AG04450 (cell line): Measurements from ENCODE around the gene CALY. TPM values are rescaled to one million over a fixed set of nuclear protein-coding genes. Genes with fewer than 3 reads are reported as not detected.

Source experiments
- CTCF ChIA-PET: fragments of 300-600, 350-600 bp; formaldehyde crosslinking; extraction: SDS; loops from one replicate; lab custom pipeline; 2022; ENCODE audit warnings: antibody characterized with exemption, inconsistent platforms; lab: Charles Lee
- POLR2A ChIA-PET: fragments of 350-600 bp; formaldehyde crosslinking; extraction: SDS; loops from one replicate; lab custom pipeline; 2021; ENCODE audit warnings: antibody characterized with exemption, inconsistent platforms; lab: Yijun Ruan, JAX
- DNase-seq: peaks from one replicate; pipeline ENCODE4 v3.0.0-alpha.2; 2011; ENCODE audit warnings: low read depth, low spot score
- H3K27ac ChIP-seq: one replicate; pipeline ENCODE4 v1.5.1; 2012; ENCODE audit warnings: low read depth, low read length, control low read depth
- H3K27me3 ChIP-seq: one replicate; pipeline ENCODE4 v1.6.0; 2012; ENCODE audit warnings: low read length; ENCODE audit not compliant: control insufficient read depth, insufficient read depth
- H3K4me3 ChIP-seq: 2 replicates; pipeline ENCODE4 v1.5.1; 2011; ENCODE audit warnings: mild to moderate bottlenecking, low read depth, low read length, control low read depth
- H3K9me3 ChIP-seq: 2 replicates; pipeline ENCODE4 v1.5.1; 2012; ENCODE audit warnings: low read length; ENCODE audit not compliant: control insufficient read depth, insufficient read depth
- CTCF ChIP-seq: IDR thresholded peaks from 2 replicates; pipeline ENCODE4 v1.5.1; 2011; ENCODE audit warnings: low read depth, low read length, control low read depth, inconsistent platforms
- polyA plus RNA-seq: library from polyadenylated mRNA; depleted of rRNA; stranded (reverse); fragments of >200 nt; gene quantifications from 2 replicates; pipeline ENCODE4 v1.2.3, GENCODE V29; 2011

The CALY gene
- polyA plus RNA-seq, 1 experiment: 0.16 TPM

GRCh38 chr10:133285217-133285616 lies 51.5 kb downstream of the CALY start:
- ChIA-PET CTCF (interaction anchor here (0.7 to 1.2 kb wide), 2 partner anchors 22 to 44 kb away, joined by 3 read pairs; no protein-coding TSS in a partner anchor), POLR2A (no interaction called here)
- Histone ChIP-seq H3K27ac (no peak overlapping the region), H3K9me3 (no peaks in the 10 kb centered on the region; the same call in 1 of the 2 replicates), H3K4me3 (no peak overlapping the region), H3K27me3 (no peaks in the 10 kb centered on the region)
- TF ChIP-seq CTCF: no peak
- no peak for DNase-seq

- TF ChIP-seq CTCF: no peak
- Histone ChIP-seq H3K27ac (no peak overlapping the region), H3K27me3 (no peaks in the 10 kb centered on the region), H3K9me3 (no peaks in the 10 kb centered on the region; the same call in 1 of the 2 replicates), H3K4me3 (no peak overlapping the region)
- ChIA-PET POLR2A (no interaction called here), CTCF (interaction anchor here (1.2 kb wide), 1 partner anchor 46 kb away, joined by 3 read pairs; no protein-coding TSS in a partner anchor)
- no peak for DNase-seq
Measured at GRCh38 chr10:133283931-133284330, 52.8 kb downstream of the CALY start.

- DNase-seq: no peak
- no peaks in the 10 kb centered on the region for H3K27me3 ChIP-seq
- no peak overlapping the region for H3K4me3 ChIP-seq
- ChIA-PET POLR2A (no interaction called here), CTCF (no interaction called here)
- no peak for TF ChIP-seq CTCF
- no peak overlapping the region for H3K27ac ChIP-seq
- no peaks in the 10 kb centered on the region; the same call in 1 of the 2 replicates for H3K9me3 ChIP-seq
Measured at GRCh38 chr10:133282846-133283390, 53.8 kb downstream of the CALY start.

GRCh38 chr10:133281628-133282372 lies 54.9 kb downstream of the CALY start:
- no peak for TF ChIP-seq CTCF

GRCh38 chr10:133281084-133281483 lies 55.6 kb downstream of the CALY start:
- H3K27ac ChIP-seq: no peak overlapping the region
- no peak overlapping the region for H3K4me3 ChIP-seq
- TF ChIP-seq CTCF: no peak
- peaks cover 3% of the 10 kb centered on the region for H3K27me3 ChIP-seq
- CTCF ChIA-PET: no interaction called here
- DNase-seq: no peak
- POLR2A ChIA-PET: no interaction called here
- H3K9me3 ChIP-seq: no peaks in the 10 kb centered on the region; the same call in 1 of the 2 replicates

More at GRCh38 chr10:133281628-133282372, 54.9 kb downstream of the CALY start:
- ChIA-PET CTCF (no interaction called here), POLR2A (no interaction called here)
- no peaks in the 10 kb centered on the region; the same call in 1 of the 2 replicates for H3K9me3 ChIP-seq
- no peak for DNase-seq
- no peak overlapping the region for H3K27ac ChIP-seq
- H3K27me3 ChIP-seq: no peaks in the 10 kb centered on the region
- no peak overlapping the region for H3K4me3 ChIP-seq
